Panc1 (cell line): ENCODE data around the gene MAPK8IP3. TPM values are rescaled to one million over a fixed set of nuclear protein-coding genes. Genes with fewer than 3 reads are reported as not detected.
A peak's percentile ranks its signal among the peaks of the same experiment; 100 is the strongest.

Experiments
- ATAC-seq: fragments of 200-7000 bp; cut with Tn5 transposase; 2 replicates; pipeline ENCODE4 v1.9.1; 2020; ENCODE audit warnings: mild to moderate bottlenecking, moderate library complexity
- BruUV-seq: library from RNA; stranded (reverse); fragments of 400-500 nt; replicated peaks from 2 replicates; lab custom pipeline; 2021; lab: Mats Ljungman, UMichigan
- CTCF ChIA-PET: fragments of 300-600 bp; sonication (Branson Sonifier 250); formaldehyde crosslinking; loops from one replicate; lab custom pipeline; 2022; ENCODE audit warnings: antibody characterized with exemption; lab: Charles Lee
- POLR2A ChIA-PET: fragments of 300-600 bp; sonication (Branson Sonifier 250); formaldehyde crosslinking; loops from one replicate; lab custom pipeline; 2022; ENCODE audit warnings: antibody characterized with exemption; lab: Charles Lee
- DNase-seq: peaks from one replicate; pipeline ENCODE4 v3.0.0-alpha.2; 2010; ENCODE audit warnings: low read depth, low spot score
- H3K27ac ChIP-seq: 2 replicates; pipeline ENCODE4 v1.5.1; 2011; ENCODE audit warnings: mild to moderate bottlenecking, low read length, inconsistent platforms
- H3K27me3 ChIP-seq: fragments of 200-500 bp; sonication (Bioruptor generic); 2 replicates; pipeline ENCODE4 v1.6.0; 2014; ENCODE audit warnings: low read length, inconsistent platforms; ENCODE audit not compliant: control insufficient read depth, insufficient read depth
- H3K36me3 ChIP-seq: fragments of 200-500 bp; sonication (Bioruptor generic); 2 replicates; pipeline ENCODE4 v1.5.1; 2014; ENCODE audit warnings: inconsistent platforms, mild to moderate bottlenecking, low read length, moderate library complexity; ENCODE audit not compliant: control insufficient read depth, insufficient read depth
- H3K4me1 ChIP-seq: 2 replicates; pipeline ENCODE4 v1.5.1; 2011; ENCODE audit warnings: inconsistent platforms, mild to moderate bottlenecking, low read length, moderate library complexity; ENCODE audit not compliant: control insufficient read depth, insufficient read depth
- H3K4me3 ChIP-seq, 2 experiments: 2 replicates each; pipeline ENCODE4 v1.5.1; 2011 to 2012; ENCODE audit warnings: low read depth in 2 of 2, low read length in 2 of 2, mild to moderate bottlenecking in 2 of 2, inconsistent platforms in 1 of 2, moderate library complexity in 1 of 2
- H3K9me3 ChIP-seq: fragments of 200-500 bp; sonication (Bioruptor generic); 2 replicates; pipeline ENCODE4 v1.5.1; 2014; ENCODE audit warnings: low read depth, mild to moderate bottlenecking, inconsistent platforms, low read length, moderate library complexity; ENCODE audit not compliant: control insufficient read depth, insufficient read depth
- CTCF ChIP-seq: fragments of 450-650 bp; IDR thresholded peaks from 2 replicates; pipeline ENCODE4 v1.5.1; 2017; ENCODE audit warnings: mild to moderate bottlenecking
- POLR2AphosphoS5 ChIP-seq: IDR thresholded peaks from 2 replicates; pipeline ENCODE4 v1.6.1; 2012; ENCODE audit warnings: mild to moderate bottlenecking, low read depth, low read length, moderate library complexity
- REST ChIP-seq, 2 experiments: IDR thresholded peaks; 2 replicates each; pipeline ENCODE4 v1.6.1; 2011 to 2012; ENCODE audit warnings: low read depth in 2 of 2, control low read depth in 1 of 2, low read length in 1 of 2, mild to moderate bottlenecking in 1 of 2, moderate library complexity in 1 of 2; ENCODE audit not compliant: insufficient read depth in 1 of 2
- SIN3A ChIP-seq: IDR thresholded peaks from 2 replicates; pipeline ENCODE4 v1.6.1; 2012; ENCODE audit warnings: low read depth, mild to moderate bottlenecking, low read length, moderate library complexity, borderline replicate concordance; ENCODE audit not compliant: insufficient read depth
- TCF7L2 ChIP-seq: IDR thresholded peaks from 2 replicates; pipeline ENCODE4 v1.6.1; 2011; ENCODE audit warnings: mild to moderate bottlenecking, low read depth, low read length, inconsistent platforms
- in situ Hi-C: cut with HindIII; loops from 2 replicates; pipeline ENCODE4 v1.10.0; 2016; ENCODE audit warnings: low sequenced_read_pairs, low pct_unique_long_range_greater_than_20kb
- intact Hi-C: fragments of 100-400 bp; cut with micrococcal nuclease; formaldehyde crosslinking; loops from one replicate; pipeline ENCODE4 v1.10.0; 2022; ENCODE audit not compliant: unreplicated experiment
- total RNA-seq: library from RNA; stranded (reverse); gene quantifications from one replicate; pipeline ENCODE4 v1.2.1, GENCODE V29; 2021; ENCODE audit not compliant: unreplicated experiment

Gene MAPK8IP3
- total RNA-seq, 1 experiment from 2014 or later = 108 TPM

DNA sequence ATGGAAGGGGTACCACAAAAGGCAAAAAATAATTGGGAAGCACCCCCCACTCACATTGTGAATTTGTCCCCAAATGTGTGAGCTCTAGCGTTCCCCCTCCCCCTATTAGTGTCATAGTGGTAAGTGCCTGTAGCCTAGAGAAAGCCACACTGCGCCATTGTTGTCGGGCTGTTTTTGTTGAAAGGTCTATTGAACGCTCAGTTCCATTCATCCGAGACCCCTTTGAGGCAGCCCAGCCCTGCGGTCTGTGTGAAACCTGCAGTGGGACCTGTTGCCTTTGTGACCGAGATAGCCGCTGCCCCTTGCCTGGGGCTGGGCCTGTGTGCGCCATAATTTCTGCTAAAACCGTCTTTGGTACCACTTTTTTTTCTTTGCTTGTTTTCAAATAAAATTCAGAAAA, 25.0 kb upstream of the MAPK8IP3 start:
- Histone ChIP-seq H3K27me3 (no peaks in the 10 kb centered on the region), H3K4me3 (0 out of 4 replicates have a peak overlapping the region, but pooled peaks of 1 of the 2 experiments have one; percentile 92), H3K36me3 (peaks cover 4% of the 10 kb centered on the region; the same call in 1 of the 2 replicates), H3K27ac (peak overlapping the region; percentile 97), H3K9me3 (no peaks in the 10 kb centered on the region), H3K4me1 (peaks cover 22% of the 10 kb centered on the region)
- intact Hi-C loops (no loop called here), in situ Hi-C loops (no loop called here)
- DNase-seq (no peak), ATAC-seq (no peak)
- TF ChIP-seq CTCF (no peak), POLR2AphosphoS5 (no peak), SIN3A (no peak), REST (IDR thresholded peaks at IDR 0.05; ENCODE audit: insufficient read depth in 1 of 2, low read depth in 2 of 2, low read length in 1 of 2) (no peak), TCF7L2 (no peak)
- BruUV-seq = no TSS peak
- ChIA-PET POLR2A (no interaction called here), CTCF (no interaction called here)

DNA sequence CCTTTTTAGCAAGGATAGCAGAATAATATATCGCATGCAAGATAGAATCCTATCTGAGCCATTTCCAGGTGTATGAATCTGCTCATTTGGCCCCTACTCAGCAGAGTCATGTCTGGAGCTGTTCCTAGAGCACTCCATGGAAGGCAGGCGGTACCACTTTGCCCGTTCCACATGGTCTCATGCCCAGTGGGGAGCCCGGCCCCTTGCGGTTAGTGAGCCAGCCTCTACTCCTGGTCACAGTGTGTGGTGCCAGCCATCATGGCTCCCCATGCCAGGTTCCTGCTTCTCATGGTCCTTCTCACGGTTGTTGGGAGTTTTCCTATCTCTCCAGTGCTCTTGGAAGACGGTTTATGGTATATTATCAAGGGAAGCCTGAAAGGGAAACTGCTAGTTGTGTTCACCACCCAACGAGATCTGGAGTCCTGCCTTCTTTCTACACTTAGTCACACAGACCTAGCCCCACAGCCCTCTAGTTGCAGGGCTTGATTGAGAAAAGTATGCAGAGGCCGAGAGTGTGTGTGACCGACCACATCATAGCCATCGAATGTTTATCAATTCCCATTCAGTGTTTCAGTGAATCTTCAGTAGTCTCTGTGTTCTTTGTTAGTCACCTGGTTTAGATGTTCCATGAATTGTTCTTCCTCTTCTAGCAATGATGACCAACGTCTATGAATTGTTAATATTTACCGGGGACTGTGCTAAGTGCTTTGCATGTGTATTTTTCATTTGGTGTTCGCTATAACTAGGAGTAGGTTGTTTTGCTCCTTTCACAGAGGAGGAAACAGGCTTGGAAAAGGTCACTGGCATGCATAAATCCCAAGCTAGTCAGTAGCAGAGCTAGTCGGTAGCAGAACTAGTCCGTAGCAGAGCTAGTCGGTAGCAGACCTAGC, 18.3 kb upstream of the MAPK8IP3 start:
- Histone ChIP-seq H3K4me1 (peaks cover 64% of the 10 kb centered on the region), H3K36me3 (peaks cover 4% of the 10 kb centered on the region; the same call in 1 of the 2 replicates), H3K4me3 (peak overlapping the region; percentile 4 to 15; a peak in 3 of 4 replicates), H3K9me3 (no peaks in the 10 kb centered on the region), H3K27me3 (no peaks in the 10 kb centered on the region), H3K27ac (peak overlapping the region; percentile 94)
- in situ Hi-C loops (no loop called here), intact Hi-C loops (no loop called here)
- no TSS peak for BruUV-seq
- TF ChIP-seq POLR2AphosphoS5 = no peak
- no peak for TF ChIP-seq SIN3A
- TF ChIP-seq TCF7L2 = no peak
- TF ChIP-seq REST (IDR thresholded peaks at IDR 0.05; ENCODE audit: insufficient read depth in 1 of 2, low read depth in 2 of 2, low read length in 1 of 2) = no peak
- no peak for TF ChIP-seq CTCF
- DNase-seq = no peak
- ChIA-PET CTCF (no interaction called here), POLR2A (no interaction called here)
- ATAC-seq = peak; percentile 31; the same call in 1 of the 2 replicates
